H9 (cell line): ENCODE data around the gene MAP9. TPM values are rescaled to one million over a fixed set of nuclear protein-coding genes. Genes with fewer than 3 reads are reported as not detected.

ENCODE experiments used
- DNase-seq: peaks from one replicate; pipeline ENCODE4 v3.0.0-alpha.2; 2017
- H2AFZ ChIP-seq: one replicate; pipeline ENCODE4 v1.6.1; 2013; ENCODE audit warnings: mild to moderate bottlenecking, low read length, control low read depth, moderate library complexity
- H2AK5ac ChIP-seq: 2 replicates; pipeline ENCODE4 v1.6.1; 2013; ENCODE audit warnings: low read length, control low read depth, mixed read lengths; ENCODE audit not compliant: insufficient read length
- H2BK120ac ChIP-seq: one replicate; pipeline ENCODE4 v1.6.1; 2013; ENCODE audit warnings: low read depth, mild to moderate bottlenecking, low read length, control low read depth, inconsistent platforms; ENCODE audit not compliant: poor library complexity, severe bottlenecking
- H2BK12ac ChIP-seq: 2 replicates; pipeline ENCODE4 v1.6.1; 2013; ENCODE audit warnings: low read length, control low read depth, mixed read lengths, low read depth; ENCODE audit not compliant: insufficient read length
- H2BK15ac ChIP-seq: 2 replicates; pipeline ENCODE4 v1.6.1; 2013; ENCODE audit warnings: low read depth, low read length, control low read depth
- H2BK20ac ChIP-seq: one replicate; pipeline ENCODE4 v1.6.1; 2013; ENCODE audit warnings: low read depth, mild to moderate bottlenecking, low read length, control low read depth, inconsistent platforms; ENCODE audit not compliant: poor library complexity, severe bottlenecking
- H2BK5ac ChIP-seq: 2 replicates; pipeline ENCODE4 v1.6.1; 2013; ENCODE audit warnings: low read length, control low read depth, mixed read lengths; ENCODE audit not compliant: insufficient read length
- H3K14ac ChIP-seq: 2 replicates; pipeline ENCODE4 v1.6.1; 2013; ENCODE audit warnings: low read length, control low read depth; ENCODE audit not compliant: insufficient read depth
- H3K18ac ChIP-seq: 2 replicates; pipeline ENCODE4 v1.6.1; 2013; ENCODE audit warnings: low read depth, mild to moderate bottlenecking, mixed read lengths, low read length, control low read depth; ENCODE audit not compliant: insufficient read length
- H3K23ac ChIP-seq: 2 replicates; pipeline ENCODE4 v1.6.1; 2013; ENCODE audit warnings: low read length, control low read depth, mixed read lengths, low read depth; ENCODE audit not compliant: insufficient read length
- H3K23me2 ChIP-seq: 2 replicates; pipeline ENCODE4 v1.6.1; 2013; ENCODE audit warnings: low read depth, mild to moderate bottlenecking, mixed read lengths, low read length, control low read depth; ENCODE audit not compliant: insufficient read length, poor library complexity, severe bottlenecking
- H3K27ac ChIP-seq: 2 replicates; pipeline ENCODE4 v1.5.1; 2013; ENCODE audit warnings: low read length, control low read depth, mixed read lengths, low read depth; ENCODE audit not compliant: insufficient read length
- H3K27me3 ChIP-seq: 2 replicates; pipeline ENCODE4 v1.6.1; 2013; ENCODE audit warnings: low read length, control low read depth, inconsistent platforms; ENCODE audit not compliant: insufficient read depth
- H3K4ac ChIP-seq: 2 replicates; pipeline ENCODE4 v1.6.1; 2013; ENCODE audit warnings: low read depth, mild to moderate bottlenecking, control low read depth, inconsistent platforms, low read length, moderate library complexity
- H3K4me1 ChIP-seq: 2 replicates; pipeline ENCODE4 v1.6.1; 2013; ENCODE audit warnings: low read length, control low read depth, inconsistent platforms; ENCODE audit not compliant: insufficient read depth
- H3K4me2 ChIP-seq: 2 replicates; pipeline ENCODE4 v1.6.1; 2013; ENCODE audit warnings: low read length, control low read depth, mixed read lengths; ENCODE audit not compliant: insufficient read length, insufficient read depth
- H3K56ac ChIP-seq: 2 replicates; pipeline ENCODE4 v1.6.1; 2013; ENCODE audit warnings: low read depth, mild to moderate bottlenecking, mixed read lengths, low read length, control low read depth; ENCODE audit not compliant: insufficient read length
- H3K79me1 ChIP-seq: 2 replicates; pipeline ENCODE4 v1.6.1; 2013; ENCODE audit warnings: low read depth, mild to moderate bottlenecking, moderate library complexity, low read length, control low read depth, inconsistent platforms; ENCODE audit not compliant: insufficient read depth, poor library complexity, severe bottlenecking
- H3K79me2 ChIP-seq: 2 replicates; pipeline ENCODE4 v1.6.1; 2013; ENCODE audit warnings: low read length, control low read depth, inconsistent platforms; ENCODE audit not compliant: insufficient read depth
- H3K9ac ChIP-seq: 2 replicates; pipeline ENCODE4 v1.6.1; 2013; ENCODE audit warnings: low read length, control low read depth, mixed read lengths; ENCODE audit not compliant: insufficient read length; ENCODE audit errors: extremely low read depth
- H3K9me3 ChIP-seq: one replicate; pipeline ENCODE4 v1.6.1; 2013; ENCODE audit warnings: low read depth, low read length, inconsistent platforms; ENCODE audit not compliant: control insufficient read depth
- H3T11ph ChIP-seq: one replicate; pipeline ENCODE4 v1.6.1; 2013; ENCODE audit warnings: mild to moderate bottlenecking, low read length, control low read depth, inconsistent platforms
- H4K20me1 ChIP-seq: one replicate; pipeline ENCODE4 v1.6.1; 2013; ENCODE audit not compliant: control insufficient read depth, insufficient read length, insufficient read depth
- H4K5ac ChIP-seq: 2 replicates; pipeline ENCODE4 v1.6.1; 2013; ENCODE audit warnings: low read depth, mild to moderate bottlenecking, mixed read lengths, low read length, control low read depth; ENCODE audit not compliant: insufficient read length
- H4K8ac ChIP-seq: replicated peaks from 2 replicates; pipeline ENCODE4 v1.6.1; 2013; ENCODE audit warnings: low read length, control low read depth, mixed read lengths, low read depth; ENCODE audit not compliant: insufficient read length
- H4K91ac ChIP-seq: 2 replicates; pipeline ENCODE4 v1.6.1; 2013; ENCODE audit warnings: low read depth, mild to moderate bottlenecking, moderate library complexity, mixed read lengths, low read length, control low read depth; ENCODE audit not compliant: insufficient read length
- H3K27ac Mint-ChIP-seq, 3 experiments: 2 replicates in 2 of 3; 3 replicates in 1 of 3; pipeline ENCODE4 v1.8.0; 2020 to 2021; ENCODE audit warnings: mixed read lengths in 3 of 3, mild to moderate bottlenecking in 1 of 3, moderate library complexity in 1 of 3
- H3K27me3 Mint-ChIP-seq: 2 replicates; pipeline ENCODE4 v1.8.0; 2021; ENCODE audit warnings: low read depth, mild to moderate bottlenecking, moderate library complexity, mixed read lengths
- H3K36me3 Mint-ChIP-seq, 3 experiments: 2 replicates in 2 of 3; 3 replicates in 1 of 3; pipeline ENCODE4 v1.8.0; 2020 to 2021; ENCODE audit warnings: low read depth in 3 of 3, mixed read lengths in 3 of 3; ENCODE audit not compliant: insufficient read depth in 1 of 3
- H3K4me1 Mint-ChIP-seq, 2 experiments: 2 replicates each; pipeline ENCODE4 v1.8.0; 2020; ENCODE audit warnings: mixed read lengths in 2 of 2
- H3K4me3 Mint-ChIP-seq, 2 experiments: 2 replicates in 1 of 2; 3 replicates in 1 of 2; pipeline ENCODE4 v1.8.0; 2020 to 2021; ENCODE audit warnings: mild to moderate bottlenecking in 2 of 2, mixed read lengths in 2 of 2, moderate library complexity in 1 of 2
- H3K9me3 Mint-ChIP-seq, 2 experiments: 2 replicates in 1 of 2; 3 replicates in 1 of 2; pipeline ENCODE4 v1.8.0; 2020; ENCODE audit warnings: mild to moderate bottlenecking in 2 of 2, mixed read lengths in 2 of 2, moderate library complexity in 1 of 2
- CTCF ChIP-seq: fragments of 200-600 bp; sonication (generic); conservative IDR thresholded peaks from 3 replicates; pipeline ENCODE4 v1.8.0; 2021; ENCODE audit warnings: antibody characterized with exemption, mild to moderate bottlenecking
- WGBS: extraction: QIAGEN DNeasy Blood & Tissue Kit; methylation state at CpG from one replicate; pipeline ENCODE4 v1.1.7; 2013; ENCODE audit warnings: missing lambda C conversion rate, low lambda C conversion rate, mixed read lengths; ENCODE audit not compliant: insufficient read length; ENCODE audit errors: extremely low coverage; 5-methylcytosine and 5-hydroxymethylcytosine counted together
- total RNA-seq: library from RNA; stranded (reverse); gene quantifications from 2 replicates; pipeline ENCODE4 v1.2.1, GENCODE V29; 2021

MAP9 gene
- total RNA-seq, 1 experiment from 2014 or later, result 15.4 TPM

- Histone ChIP-seq H4K5ac (no peak overlapping the region), H3K9me3 (no peaks in the 10 kb centered on the region), H2BK12ac (no peak overlapping the region), H3K18ac (no peak overlapping the region), H3T11ph (no peak overlapping the region), H3K79me1 (no peaks in the 10 kb centered on the region), H4K20me1 (no peaks in the 10 kb centered on the region), H2AFZ (no peak overlapping the region), H2BK5ac (no peak overlapping the region), H2AK5ac (no peak overlapping the region), H3K4ac (no peak overlapping the region), H3K14ac (no peak overlapping the region), H3K4me2 (no peak overlapping the region), H3K79me2 (no peaks in the 10 kb centered on the region), H3K23ac (no peak overlapping the region), H4K8ac (no peak overlapping the region), H3K4me1 (no peaks in the 10 kb centered on the region), H4K91ac (no peak overlapping the region), H3K27ac (no peak overlapping the region), H3K56ac (no peak overlapping the region), H2BK20ac (no peak overlapping the region), H2BK15ac (no peak overlapping the region), H3K27me3 (no peaks in the 10 kb centered on the region), H3K23me2 (no peaks in the 10 kb centered on the region), H3K9ac (no peak overlapping the region), H2BK120ac (no peak overlapping the region)
- TF ChIP-seq CTCF, result no peak
- Mint-ChIP-seq H3K4me1 (no peaks in the 10 kb centered on the region), H3K27me3 (peaks cover 64% of the 10 kb centered on the region), H3K9me3 (no peaks in the 10 kb centered on the region), H3K36me3 (no peaks in the 10 kb centered on the region), H3K27ac (no peak overlapping the region), H3K4me3 (no peak overlapping the region)
- no CpG with 5 or more reads among the region's 2 CpGs for WGBS
- no peak for DNase-seq
These were observed 34.8 kb upstream of the MAP9 start for GRCh38 chr4:155411546-155411945.
